NCI-H510A treated with DMSO at 0.1 percent for 48 hours (cell line): Measurements from ENCODE around the gene PPIE.
"Not testable (repeated sequence)": the region's sequence is repeated elsewhere in the genome, so short reads cannot be mapped to it uniquely, and the experiment has no call there.

Experiments used
- DNase-seq: peaks from one replicate; lab custom pipeline; 2025; lab: John Stamatoyannopoulos, UW

Gene PPIE

DNA sequence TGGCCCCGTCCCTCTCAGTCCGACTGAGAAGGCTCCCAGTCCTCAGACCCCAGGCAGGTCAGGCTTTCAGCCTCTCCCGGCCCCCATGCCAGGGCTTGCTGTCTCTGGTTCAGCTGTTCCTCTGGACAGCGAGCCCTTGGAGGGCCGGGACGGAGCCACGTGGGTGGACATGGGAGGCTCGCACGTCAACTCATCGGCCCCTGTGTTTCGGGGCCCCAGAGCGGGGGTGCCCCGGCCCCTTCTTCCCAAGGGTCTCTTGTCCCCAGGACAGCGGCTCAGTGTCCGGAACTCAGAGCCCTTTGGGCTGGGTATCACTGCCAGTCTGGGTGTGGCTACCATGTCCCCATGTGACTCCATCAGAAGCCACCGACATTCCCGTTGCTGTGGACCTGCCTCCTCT lies 39.2 kb downstream of the PPIE start:
- DNase-seq, result not testable (repeated sequence)

DNA sequence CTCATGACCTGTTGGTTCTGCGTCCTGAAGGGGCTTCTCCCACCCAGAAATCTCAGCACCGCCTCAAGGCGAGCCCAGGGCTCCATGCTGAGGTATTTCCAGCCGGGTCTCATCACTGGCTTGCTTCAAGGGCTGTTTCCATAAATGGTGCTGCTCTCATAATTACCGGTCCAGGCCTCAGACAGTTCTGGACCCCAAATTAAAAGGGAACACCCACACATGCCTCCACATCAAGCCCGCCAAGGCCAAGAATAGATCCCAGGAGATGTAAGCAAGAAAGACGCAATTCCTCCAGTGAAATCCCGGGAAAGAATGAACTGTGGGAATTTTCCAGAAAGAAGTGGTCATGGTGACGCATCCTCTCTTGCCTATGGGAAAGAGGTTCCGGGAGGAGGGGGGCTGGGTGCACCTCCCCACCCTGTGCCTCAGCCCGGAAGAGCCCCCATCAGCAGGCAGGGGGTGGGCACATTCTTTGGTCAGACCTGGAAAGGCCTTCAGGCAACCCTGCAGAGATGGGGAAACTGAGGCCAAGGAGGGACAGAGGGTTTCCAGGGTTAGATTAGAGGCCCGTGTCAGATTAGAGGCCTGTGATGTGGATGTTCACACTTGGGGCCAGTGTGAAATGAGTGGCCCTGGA lies 39.9 kb downstream of the PPIE start:
- not testable (repeated sequence) for DNase-seq

DNA sequence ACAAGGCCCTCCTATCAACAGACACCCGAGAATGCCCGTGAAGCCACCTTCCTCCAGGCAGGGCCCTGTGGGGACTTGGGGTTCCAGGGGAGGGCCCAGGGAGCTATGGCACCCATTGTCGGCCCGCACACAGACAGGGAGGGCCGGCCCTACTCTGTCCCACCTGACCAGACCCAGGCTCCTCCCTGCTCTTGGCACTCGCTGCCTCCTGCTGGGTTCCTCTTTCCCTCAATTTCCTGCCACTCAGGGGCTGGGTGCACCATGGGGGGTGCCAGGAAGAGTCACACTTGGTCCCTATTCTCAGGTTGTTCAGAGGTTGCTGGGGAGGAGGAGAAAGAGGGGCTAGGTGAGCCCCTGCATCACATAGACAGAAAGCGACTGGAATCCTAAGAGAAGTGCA lies 40.5 kb downstream of the PPIE start:
- DNase-seq, result no peak

DNA sequence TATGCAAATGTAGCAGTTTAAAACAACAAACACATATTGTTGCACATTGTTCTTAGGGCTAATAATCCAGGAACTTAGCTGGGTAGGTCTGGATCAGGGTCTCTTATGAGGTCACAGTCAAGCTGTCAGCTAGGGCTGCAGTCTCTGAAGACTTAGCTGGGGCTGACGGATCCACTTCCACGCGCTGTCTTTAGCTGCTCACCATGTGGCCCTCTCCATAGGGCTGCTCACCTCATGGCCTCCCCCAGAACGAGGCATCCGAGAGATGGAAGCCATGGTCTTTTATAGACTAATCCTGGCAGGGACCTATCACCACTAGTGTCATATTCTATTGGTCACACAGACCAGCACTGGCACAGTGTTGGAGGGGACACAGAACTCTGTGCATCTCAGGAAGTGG lies 41.1 kb downstream of the PPIE start:
- no peak for DNase-seq

DNA sequence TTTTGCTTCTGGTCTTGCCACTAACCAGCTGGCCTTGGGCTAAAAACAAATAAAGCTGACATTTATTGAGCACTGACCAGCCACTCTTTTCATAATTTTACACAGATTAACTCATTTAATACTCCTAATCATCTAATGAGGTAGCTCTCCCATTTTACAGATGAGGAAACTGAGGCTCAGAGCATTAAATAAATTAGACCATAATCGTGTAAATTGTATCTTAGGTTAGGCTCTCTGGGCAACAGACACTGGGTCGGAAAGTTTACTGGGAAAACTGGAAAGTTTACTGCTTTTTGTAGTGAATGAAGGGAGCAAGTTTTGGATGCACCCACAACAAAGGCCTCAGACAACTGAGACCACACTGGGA lies 42.6 kb downstream of the PPIE start:
- no peak for DNase-seq

DNA sequence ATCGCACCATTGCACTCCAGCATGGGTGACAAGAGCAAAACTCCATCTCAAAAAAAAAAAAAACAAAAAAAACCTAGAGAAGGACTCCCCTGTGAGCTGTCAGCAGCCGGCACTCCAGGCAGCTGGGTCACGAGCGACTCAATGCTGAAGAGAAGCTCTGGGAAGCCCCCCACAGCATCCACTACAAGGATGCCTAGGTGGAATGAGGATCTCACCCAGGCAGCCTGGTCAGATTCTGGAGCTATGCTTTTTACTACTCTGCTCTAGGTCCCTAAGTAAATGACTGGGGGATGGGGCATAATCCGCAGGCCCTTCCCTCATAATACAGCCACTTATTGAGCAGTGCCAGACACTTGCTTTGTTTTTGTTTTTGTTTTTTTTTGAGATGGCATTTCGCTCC lies 43.4 kb downstream of the PPIE start:
- DNase-seq, result no peak

DNA sequence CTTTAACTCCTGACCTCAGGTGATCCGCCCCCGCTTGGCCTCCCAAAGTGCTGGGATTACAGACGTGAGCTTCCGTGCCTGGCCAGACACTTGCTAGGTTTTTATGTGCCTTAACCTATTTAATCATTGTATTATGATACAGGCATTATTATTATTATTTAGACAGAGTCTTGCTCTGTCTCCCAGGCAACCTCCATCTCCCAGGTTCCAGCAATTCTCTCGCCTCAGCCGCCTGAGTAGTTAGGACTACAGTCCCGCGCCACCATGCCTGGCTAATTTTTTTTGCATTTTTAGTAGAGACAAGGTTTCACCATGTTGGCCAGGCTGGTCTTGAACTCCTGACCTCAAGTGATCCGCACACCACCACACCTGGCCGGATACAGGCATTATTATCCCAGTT lies 44.0 kb downstream of the PPIE start:
- not testable (repeated sequence) for DNase-seq

DNA sequence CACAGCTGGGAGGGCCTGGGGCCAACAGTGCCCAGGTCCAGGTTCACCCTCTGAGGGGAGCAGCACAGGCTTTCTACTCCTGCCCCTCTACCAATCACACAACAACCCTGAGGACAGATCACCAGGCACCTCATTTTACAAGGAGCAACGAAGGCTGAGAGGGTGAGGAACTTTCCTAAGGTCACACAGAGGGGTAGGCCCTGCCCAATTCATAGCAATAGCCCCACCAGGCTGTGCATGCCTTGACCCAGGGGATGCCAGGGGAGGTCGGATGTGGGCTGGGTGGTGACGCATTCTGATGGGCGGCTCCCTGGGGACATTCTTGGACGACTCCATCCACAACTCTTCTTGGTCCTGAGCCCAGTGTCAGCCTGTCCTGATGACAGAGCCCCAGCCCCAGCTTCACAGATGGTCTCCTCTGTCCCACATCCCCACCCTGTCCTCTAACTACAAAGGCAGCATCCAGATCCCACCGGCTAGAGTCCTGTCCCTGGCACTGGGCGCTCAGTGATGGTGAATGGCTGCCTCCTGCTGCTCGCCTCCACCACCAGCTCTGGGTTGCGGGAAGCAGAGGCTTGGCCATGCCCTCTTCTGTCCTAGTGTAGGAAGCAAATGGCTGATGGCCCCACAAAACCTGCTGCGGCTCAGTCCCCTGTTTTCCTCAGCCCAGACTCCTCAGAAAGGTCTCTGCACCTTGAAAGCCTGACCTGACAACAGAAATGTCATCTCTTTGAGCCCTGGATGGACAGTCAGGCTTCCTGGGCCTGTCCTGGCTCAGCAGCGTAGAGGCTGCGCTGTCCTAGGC lies 47.8 kb downstream of the PPIE start:
- DNase-seq, result not testable (repeated sequence)

DNA sequence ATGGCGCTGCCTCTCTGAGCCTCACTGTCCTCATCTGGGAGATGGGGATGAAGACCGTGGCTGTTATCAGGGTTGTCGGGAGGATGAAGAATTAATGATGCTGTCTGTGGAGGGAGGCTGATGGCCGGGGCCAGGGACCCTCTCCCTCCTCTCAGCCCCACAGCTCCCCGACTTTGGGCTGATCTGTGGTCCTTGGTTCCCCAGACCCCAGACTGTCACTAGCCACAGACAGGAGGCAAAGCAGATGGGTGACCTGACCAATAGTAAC lies 48.4 kb downstream of the PPIE start:
- not testable (repeated sequence) for DNase-seq

DNA sequence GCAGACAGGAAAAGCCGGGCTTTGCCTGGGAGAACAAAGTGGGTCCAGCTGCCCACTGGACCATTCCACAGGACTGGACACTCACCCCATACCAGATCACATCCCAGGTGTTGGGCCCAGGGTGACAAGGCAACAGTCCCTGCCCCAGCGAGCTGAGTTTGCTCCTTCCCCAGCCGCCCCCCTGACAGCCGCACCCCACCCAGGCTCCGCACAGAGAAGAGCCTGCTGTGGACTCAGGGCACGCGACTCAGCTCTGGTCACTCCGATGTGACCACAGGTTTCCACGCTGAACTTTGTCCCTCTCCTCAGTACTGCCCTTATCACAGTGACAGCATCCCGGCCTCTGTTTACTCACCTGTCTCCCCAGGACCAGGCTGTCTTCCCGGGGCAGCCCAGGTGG lies 48.8 kb downstream of the PPIE start:
- DNase-seq, result no peak

DNA sequence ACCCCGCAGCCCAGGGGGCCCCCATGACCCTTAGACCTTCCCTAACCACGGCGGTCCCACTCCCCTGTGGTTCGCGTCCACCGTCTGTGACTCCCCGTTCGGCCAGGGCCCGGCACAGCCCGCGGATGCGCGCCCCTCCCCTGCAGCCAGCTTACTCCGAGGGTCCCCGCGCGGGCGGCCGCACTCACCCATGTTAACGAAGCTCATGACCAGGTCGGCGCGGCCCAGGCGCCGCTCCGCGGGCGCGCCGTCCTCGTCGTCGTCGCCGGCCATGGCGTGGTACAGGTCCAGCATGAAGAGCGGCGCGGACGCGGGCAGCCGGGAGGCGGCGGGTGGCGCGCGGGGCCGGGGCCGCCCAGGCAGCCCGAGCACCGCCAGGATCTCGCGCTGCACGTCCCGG lies 49.3 kb downstream of the PPIE start:
- DNase-seq, result not testable (repeated sequence)

DNA sequence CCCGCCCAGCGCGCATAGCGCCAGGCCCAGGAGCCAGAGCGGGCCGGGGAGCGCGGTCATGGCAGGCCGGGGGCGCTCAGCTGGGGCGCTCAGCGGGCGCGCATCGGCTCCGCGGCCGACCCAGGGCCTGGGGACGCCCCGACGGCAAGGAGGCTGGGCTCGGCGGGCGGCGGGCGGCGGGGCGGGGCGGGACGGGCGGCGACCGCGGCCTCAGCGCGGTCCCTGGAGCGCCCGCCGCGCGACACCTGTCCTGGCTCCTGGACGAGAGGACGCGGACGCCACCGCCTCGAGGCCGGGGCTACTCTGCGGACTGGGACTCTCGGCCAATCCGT lies 49.7 kb downstream of the PPIE start:
- no peak for DNase-seq

DNA sequence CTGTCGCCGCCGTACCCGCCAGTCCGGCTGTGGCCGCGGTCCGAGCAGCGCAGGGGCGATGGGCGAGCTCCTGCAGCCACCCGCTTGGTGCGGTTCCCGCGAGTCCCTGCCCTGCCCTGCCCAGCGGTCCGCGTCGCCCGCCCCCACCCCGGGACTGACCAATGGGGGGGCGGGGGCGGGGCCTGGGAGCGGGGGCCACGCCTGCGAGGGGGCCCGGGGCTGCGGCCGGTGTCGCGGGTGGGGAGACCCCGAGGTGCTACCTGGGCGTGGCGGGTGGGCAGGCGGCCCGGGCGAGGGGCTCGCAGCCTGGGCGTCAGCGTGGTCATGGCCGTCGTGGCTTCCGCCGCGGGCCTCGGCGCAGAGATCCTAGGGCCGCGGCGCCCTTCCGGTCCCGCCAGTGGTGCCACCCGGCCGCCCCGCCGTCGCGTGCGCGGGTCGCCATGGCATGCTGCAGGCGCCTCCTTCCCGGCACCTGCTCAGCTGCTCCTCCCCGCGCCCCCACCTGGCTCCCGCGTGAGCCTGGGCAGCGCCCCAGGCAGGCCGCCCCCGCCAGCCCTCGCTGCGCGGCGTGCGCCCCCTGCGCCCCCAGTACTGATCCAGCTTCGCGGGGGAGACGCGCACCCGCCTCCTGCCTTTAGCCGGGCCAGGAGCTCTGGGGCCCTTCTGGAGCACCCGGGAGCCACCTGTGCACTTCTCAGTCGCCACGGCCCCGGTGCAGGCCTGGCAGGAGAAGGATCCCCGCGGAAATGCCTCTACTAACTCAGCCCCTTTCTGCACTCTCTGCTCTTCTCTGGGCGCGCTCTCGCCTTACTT lies 50.3 kb downstream of the PPIE start, which contains the start of gene BMP8B:
TSS of gene BMP8B (minus strand) at position 108 of the 813 bp plus-strand sequence. CDS start 380 bp downstream, outside the sequence.
- DNase-seq, result peak; percentile 100

DNA sequence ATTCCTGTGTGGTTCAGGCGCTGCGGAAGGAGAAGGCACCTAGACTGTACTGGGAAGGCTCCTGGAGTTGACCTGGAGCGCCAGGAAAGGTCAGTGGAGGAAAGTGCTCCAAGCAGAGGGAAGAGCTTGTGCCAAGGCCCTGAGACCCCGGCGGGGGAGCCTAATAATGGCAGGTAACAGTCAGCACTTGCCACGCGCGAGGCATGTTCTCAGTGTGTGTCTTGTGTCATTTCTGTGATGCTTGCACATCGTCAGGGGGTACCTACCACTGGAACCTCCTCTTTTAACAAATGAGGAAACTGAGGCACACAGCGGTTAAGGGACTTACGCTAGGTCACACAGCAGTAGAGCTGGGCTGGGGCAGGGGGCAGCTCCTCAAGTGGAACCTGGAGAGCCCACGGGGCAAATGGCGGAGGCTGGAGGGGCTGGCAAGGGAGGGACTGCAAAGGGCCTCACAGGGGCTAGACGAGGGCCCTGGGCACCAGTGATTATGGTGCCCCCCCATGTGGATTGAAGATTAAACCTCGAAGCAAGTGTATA lies 51.0 kb downstream of the PPIE start:
- no peak for DNase-seq

DNA sequence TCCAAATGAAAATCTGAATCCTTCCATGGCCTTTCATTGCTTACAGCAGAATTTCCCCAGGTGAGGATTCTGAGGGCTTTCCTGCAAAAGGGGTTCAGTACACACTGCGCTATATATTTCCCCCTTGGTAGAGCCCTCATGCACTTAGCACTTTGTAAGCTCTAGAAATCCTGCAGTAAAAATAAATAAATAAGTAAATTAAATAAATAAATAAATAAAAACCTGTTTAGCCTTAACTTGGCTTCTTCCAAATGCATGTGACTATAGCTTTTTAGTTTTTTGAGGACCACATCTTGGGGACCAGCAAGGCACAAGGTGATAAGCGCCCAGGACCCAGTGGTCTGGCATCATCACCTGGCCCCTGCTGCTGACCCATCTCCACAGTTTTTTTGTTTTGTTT lies 53.2 kb downstream of the PPIE start:
- no peak for DNase-seq

DNA sequence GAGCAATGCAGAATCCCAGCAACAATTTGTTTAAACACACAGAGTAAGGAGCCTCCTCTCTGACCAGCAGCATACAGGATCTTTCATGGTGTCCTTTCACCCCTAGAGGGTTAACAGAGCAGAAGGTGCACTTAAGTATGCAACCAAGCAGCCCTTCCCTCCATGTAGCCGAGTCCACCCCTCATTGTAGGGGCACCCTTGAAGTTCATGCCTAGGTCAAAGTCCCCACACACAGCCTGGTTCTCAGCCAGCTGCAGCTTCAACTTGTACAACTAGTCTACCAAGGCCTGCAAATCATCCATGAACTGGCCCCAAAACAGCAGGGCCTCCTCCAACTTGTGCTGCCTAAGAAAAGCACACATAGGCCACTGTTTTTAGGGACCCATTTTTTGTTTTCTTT lies 57.0 kb downstream of the PPIE start:
- no peak for DNase-seq

DNA sequence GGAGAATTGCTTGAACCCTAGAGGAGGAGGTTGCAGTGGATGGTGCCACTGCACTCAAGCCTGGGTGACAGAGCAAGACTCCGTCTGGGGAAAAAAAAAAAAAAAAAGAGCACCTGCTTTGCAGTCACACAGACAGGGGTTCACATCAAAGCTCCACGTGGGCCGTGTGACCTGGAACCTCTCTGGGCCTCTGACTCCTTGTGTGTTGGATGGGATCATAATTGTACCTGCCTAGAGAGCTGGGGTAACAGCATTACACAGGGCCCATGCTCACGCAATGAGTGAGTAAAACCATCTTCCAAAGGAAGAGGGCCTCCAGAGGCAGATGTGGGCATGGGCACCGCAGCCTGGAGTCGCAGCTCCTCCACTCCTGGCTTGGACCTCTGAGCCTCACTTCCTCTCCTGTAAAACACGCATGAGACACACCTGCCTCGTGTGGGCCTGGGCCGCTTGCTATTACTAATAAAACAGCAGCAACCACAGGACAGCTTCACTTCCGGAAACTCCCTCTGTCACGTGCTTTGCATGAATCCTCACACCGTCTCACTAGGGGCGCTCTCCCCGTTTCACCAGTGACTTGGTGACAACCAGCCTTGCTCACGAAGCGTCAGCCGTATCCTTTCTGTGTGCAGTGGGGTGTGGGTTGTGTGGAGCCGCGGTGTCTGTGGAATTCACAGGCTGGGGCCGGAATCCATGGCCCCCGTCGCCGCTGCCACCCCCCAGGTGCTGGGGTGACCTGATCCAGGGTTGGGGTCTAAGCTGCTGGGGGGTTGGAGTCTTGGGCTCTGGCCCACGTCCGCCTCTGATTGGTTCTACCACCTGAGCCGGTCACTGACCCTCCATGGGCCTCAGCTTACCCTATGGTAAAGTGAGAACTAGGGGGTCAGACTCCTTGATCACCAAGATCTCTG lies 60.4 kb downstream of the PPIE start:
- peak; percentile 100 for DNase-seq

DNA sequence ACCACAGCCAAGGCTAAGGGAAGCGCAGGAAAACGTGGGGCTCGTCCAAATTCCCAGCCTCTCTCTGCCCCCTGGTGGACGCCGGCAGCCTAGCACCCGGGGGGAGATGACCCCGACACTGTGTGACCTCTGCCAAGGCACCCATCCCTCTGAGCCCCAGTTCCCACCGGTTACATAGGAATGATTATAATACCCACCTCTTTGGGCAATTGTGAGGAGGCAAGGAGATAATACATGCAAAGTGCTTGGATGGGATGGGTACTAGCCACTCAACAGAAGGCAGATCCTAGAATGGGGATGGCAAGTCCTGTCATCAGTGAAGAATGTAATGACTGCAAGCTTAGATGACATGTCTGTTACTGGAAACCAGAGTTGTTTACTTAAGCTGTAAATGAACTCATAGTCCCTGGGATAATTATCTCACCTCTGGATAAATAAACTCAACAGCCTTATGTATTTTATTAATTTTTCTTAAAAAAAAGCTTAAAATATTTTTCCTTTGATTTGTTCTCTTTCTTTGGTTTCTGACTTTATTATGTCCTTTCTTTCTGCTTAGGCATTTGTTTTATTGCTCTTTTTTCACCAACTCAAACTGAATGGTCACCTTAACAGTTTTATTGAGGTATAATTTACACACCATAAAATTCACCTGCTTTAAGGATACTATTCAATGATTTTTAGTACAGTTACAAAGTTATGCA lies 61.2 kb downstream of the PPIE start:
- peak; percentile 100 for DNase-seq

DNA sequence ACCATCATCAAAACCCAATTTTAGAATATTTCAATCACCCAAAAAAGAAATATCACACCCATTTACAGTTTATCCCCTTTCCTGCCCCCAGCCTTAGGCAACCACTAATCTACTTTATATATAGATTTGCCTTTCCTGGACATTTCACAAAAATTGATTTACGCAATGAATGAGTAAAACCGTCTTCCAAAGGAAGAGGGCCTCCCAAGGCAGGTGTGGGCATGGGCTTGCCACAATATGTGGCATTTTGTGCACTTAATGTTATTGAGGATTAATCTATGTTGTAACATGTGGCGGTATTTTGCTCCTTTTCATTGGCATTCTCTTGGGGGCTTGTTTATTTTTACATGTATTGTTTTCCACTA lies 61.8 kb downstream of the PPIE start:
- DNase-seq, result no peak

DNA sequence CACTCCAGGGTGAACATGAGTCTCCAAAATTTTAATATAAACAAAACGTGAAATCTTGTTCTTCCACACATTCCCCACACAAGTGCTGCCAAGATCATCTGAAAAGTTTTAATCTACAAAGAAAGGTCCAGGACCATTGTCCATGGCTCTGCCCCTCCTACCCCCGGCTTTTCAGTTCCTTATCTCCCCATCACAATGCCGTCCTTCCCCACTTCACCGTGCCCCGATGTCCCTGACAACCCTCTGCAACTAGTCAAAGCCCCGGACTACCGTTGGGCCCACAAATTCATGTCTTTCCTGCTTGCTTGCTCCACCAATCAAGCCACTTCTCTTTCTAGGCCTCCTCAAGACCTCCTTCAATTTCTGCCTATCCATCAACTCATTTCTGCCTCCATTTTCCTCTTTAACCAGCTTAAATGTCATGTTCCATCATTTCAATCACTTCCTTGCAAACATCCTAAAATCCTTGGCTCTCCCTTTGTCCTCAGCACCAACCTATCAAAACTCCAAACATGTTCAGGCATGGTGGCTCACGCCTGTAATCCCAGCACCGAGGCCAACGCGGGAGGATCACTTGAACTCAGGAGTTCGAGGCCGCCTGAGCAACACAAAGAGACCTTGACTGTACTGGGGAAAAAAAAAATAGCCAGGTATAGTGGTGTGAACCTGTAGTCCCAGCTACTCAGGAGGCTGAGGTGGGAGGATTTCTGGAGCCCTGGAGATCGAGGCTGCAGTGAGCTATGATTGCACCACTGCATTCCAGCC lies 64.0 kb downstream of the PPIE start:
- no peak for DNase-seq

DNA sequence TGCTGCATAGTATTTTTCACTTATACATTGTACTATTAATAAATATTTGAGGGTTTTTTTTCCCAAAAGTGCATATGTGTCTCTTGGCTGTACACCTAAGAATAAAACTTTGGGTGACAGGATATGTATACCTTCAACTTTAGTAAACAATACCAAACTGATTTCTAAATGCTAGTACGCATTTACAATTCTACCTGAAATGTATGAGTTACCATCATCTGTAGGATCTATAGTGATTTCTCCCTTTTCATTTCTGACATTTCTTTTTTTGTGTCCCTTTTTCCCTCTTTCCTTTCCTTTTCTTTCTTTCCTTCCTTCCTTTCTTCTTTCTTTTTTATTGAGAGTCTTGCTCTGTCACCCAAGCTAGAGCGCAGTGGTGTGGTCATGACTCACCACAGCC lies 66.7 kb downstream of the PPIE start:
- no peak for DNase-seq
